ENCODE results near the gene CEP164. TPM values are rescaled to one million over a fixed set of nuclear protein-coding genes. Genes with fewer than 3 reads are reported as not detected.

Gene CEP164
- total RNA-seq, 1 donor from 2014 or later, result 41.2 TPM

GRCh38 chr11:117290809-117291396 lies 36.8 kb upstream of the CEP164 start, which contains the start of gene BACE1-AS:
BACE1-AS (plus strand) TSS chr11:117291346.
- TF ChIP-seq, protein P1, sequence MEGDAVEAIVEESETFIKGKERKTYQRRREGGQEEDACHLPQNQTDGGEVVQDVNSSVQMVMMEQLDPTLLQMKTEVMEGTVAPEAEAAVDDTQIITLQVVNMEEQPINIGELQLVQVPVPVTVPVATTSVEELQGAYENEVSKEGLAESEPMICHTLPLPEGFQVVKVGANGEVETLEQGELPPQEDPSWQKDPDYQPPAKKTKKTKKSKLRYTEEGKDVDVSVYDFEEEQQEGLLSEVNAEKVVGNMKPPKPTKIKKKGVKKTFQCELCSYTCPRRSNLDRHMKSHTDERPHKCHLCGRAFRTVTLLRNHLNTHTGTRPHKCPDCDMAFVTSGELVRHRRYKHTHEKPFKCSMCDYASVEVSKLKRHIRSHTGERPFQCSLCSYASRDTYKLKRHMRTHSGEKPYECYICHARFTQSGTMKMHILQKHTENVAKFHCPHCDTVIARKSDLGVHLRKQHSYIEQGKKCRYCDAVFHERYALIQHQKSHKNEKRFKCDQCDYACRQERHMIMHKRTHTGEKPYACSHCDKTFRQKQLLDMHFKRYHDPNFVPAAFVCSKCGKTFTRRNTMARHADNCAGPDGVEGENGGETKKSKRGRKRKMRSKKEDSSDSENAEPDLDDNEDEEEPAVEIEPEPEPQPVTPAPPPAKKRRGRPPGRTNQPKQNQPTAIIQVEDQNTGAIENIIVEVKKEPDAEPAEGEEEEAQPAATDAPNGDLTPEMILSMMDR (conservative IDR thresholded peaks at IDR 0.05), result no peak
- no peaks in the 10 kb centered on the region for H3K27me3 Mint-ChIP-seq (ENCODE audit: low read depth)
- H3K4me1 Mint-ChIP-seq, result peaks cover 8% of the 10 kb centered on the region
- DNase-seq (ENCODE audit: low read depth, low spot score), result no peak
- peaks cover 18% of the 10 kb centered on the region for H3K36me3 Mint-ChIP-seq (ENCODE audit: low read depth)
- H3K27ac Mint-ChIP-seq (ENCODE audit: unreplicated experiment), result no peak within 1 kb of the TSS
- no peaks in the 10 kb centered on the region for H3K9me3 Mint-ChIP-seq
- H3K4me3 Mint-ChIP-seq, result no peak within 1 kb of the TSS

DNA sequence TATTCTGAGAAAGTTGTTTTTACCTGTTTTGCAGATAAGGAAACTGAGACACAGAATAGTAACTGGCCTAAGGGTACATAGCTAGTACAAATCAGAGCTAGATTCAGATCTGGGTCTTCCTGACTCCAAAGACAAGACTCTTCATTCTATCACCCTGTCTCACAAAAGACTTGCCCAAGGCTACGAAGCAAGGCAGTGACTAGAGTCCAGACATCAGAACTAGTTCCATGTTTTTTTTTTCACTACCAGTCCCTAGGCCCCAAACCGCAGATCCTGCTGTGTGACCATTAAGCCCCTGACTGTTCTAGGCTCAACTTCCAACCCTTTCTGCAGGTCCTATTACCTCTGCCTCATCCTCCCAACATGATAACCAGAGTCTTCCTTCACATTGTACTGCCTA lies 35.0 kb upstream of the CEP164 start:
- Mint-ChIP-seq H3K4me3 (no peak overlapping the region), H3K27me3 (ENCODE audit: low read depth) (no peaks in the 10 kb centered on the region), H3K27ac (ENCODE audit: unreplicated experiment) (no peak overlapping the region), H3K9me3 (no peaks in the 10 kb centered on the region), H3K4me1 (peaks cover 8% of the 10 kb centered on the region), H3K36me3 (ENCODE audit: low read depth) (peaks cover 14% of the 10 kb centered on the region)
- TF ChIP-seq, protein P1 (conservative IDR thresholded peaks at IDR 0.05), result no peak
- no peak for DNase-seq (ENCODE audit: low read depth, low spot score)

GRCh38 chr11:117295438-117296137 lies 32.1 kb upstream of the CEP164 start:
- H3K27ac Mint-ChIP-seq (ENCODE audit: unreplicated experiment), result no peak overlapping the region
- no peak for DNase-seq (ENCODE audit: low read depth, low spot score)
- H3K27me3 Mint-ChIP-seq (ENCODE audit: low read depth), result no peaks in the 10 kb centered on the region
- TF ChIP-seq, protein P1 (conservative IDR thresholded peaks at IDR 0.05), result no peak
- H3K9me3 Mint-ChIP-seq, result no peaks in the 10 kb centered on the region
- no peak overlapping the region for H3K4me3 Mint-ChIP-seq
- peaks cover 5% of the 10 kb centered on the region for H3K36me3 Mint-ChIP-seq (ENCODE audit: low read depth)
- H3K4me1 Mint-ChIP-seq, result peaks cover 25% of the 10 kb centered on the region

- TF ChIP-seq, protein P1 (conservative IDR thresholded peaks at IDR 0.05), result no peak
- Mint-ChIP-seq H3K9me3 (no peaks in the 10 kb centered on the region), H3K27ac (ENCODE audit: unreplicated experiment) (no peak overlapping the region), H3K4me3 (no peak overlapping the region), H3K4me1 (peaks cover 34% of the 10 kb centered on the region), H3K27me3 (ENCODE audit: low read depth) (no peaks in the 10 kb centered on the region), H3K36me3 (ENCODE audit: low read depth) (no peaks in the 10 kb centered on the region)
- no peak for DNase-seq (ENCODE audit: low read depth, low spot score)
These were observed 30.8 kb upstream of the CEP164 start for GRCh38 chr11:117296881-117297280.

DNA sequence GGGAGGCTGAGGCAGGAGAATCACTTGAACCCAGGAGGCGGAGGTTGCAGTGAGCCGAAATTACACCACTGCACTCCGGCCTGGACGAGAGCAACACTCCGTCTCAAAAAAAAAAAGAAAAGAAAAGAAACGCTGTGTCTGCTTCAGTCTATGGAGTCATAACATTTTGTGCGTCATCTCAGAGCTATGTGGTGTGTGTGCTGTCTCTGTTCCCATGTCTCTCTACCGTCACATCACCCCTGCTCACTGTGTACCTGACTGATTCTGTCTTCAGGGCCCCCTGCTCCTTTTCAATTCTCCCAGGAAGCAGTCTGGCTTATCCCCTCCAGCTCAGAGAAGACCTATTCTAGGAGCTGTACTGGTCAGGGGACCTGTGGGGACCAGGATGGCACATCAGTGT lies 29.5 kb upstream of the CEP164 start:
- H3K27ac Mint-ChIP-seq (ENCODE audit: unreplicated experiment), result no peak overlapping the region
- DNase-seq (ENCODE audit: low read depth, low spot score), result no peak
- no peaks in the 10 kb centered on the region for H3K36me3 Mint-ChIP-seq (ENCODE audit: low read depth)
- H3K27me3 Mint-ChIP-seq (ENCODE audit: low read depth), result no peaks in the 10 kb centered on the region
- peaks cover 34% of the 10 kb centered on the region for H3K4me1 Mint-ChIP-seq
- TF ChIP-seq, protein P1 (conservative IDR thresholded peaks at IDR 0.05), result no peak
- no peaks in the 10 kb centered on the region for H3K9me3 Mint-ChIP-seq
- no peak overlapping the region for H3K4me3 Mint-ChIP-seq

All from neural crest cell (in vitro differentiated cells).